H7 (cell line): Measurements from ENCODE around the gene NOL9. TPM values are rescaled to one million over a fixed set of nuclear protein-coding genes. Genes with fewer than 3 reads are reported as not detected.

ENCODE experiments used
- DNase-seq: peaks from one replicate; pipeline ENCODE4 v3.0.0; 2012
- H3K27me3 ChIP-seq: 2 replicates; pipeline ENCODE4 v1.6.0; 2011; ENCODE audit warnings: mild to moderate bottlenecking, low read length; ENCODE audit not compliant: control insufficient read depth, insufficient read depth
- H3K36me3 ChIP-seq: replicated peaks from 2 replicates; pipeline ENCODE4 v1.5.1; 2011; ENCODE audit warnings: low read length; ENCODE audit not compliant: control insufficient read depth, insufficient read depth
- H3K4me3 ChIP-seq: 2 replicates; pipeline ENCODE4 v1.5.1; 2011; ENCODE audit warnings: low read depth, mild to moderate bottlenecking, control low read depth, low read length, moderate library complexity; ENCODE audit not compliant: insufficient read depth
- total RNA-seq: library from RNA; depleted of rRNA; stranded (reverse); fragments of >200 nt; shearing (Covaris generic); gene quantifications from 2 replicates; pipeline ENCODE4 v1.2.3, GENCODE V29; 2014

NOL9 gene
- total RNA-seq, 1 experiment from 2014 or later: 32.7 TPM

DNA sequence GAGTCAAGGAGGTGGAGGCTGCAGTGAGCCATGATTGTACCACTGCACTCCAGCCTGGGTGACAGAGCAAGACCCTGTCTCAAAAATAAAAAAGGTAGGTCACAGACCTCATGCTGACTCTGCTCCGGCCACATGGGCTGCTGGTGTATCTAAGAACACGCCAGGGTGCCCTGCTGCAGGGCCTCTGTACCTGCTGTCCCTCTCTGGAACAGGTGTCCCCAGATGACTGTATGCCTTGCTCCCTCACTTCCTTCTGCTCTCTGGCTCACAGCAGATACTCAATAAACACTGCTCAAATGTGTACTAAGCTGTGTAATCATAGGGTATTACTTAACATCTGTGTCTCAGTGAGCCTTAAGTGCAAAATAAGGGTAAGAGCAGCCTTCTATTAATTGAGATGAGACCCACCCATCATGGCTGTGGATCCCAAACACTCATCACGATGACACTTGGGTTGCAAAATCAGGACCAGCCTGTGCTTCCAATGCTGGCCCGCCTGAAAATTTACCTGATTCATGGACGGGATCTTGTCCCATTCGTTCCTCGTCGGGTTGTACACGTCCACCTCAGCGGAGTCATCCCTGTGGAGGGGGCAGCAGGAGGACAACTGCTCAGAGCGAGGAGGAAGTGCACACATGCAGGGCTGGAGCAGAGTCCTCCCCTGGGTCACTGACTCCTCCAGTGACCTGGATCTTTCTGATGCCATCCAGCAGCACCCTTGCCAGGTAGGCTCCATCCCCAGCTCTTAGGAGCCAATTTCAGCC lies 40.8 kb upstream of the NOL9 start:
- peaks cover 33% of the 10 kb centered on the region for H3K36me3 ChIP-seq
- no peaks in the 10 kb centered on the region for H3K27me3 ChIP-seq
- DNase-seq: peak; percentile 26
- H3K4me3 ChIP-seq: no peak overlapping the region

DNA sequence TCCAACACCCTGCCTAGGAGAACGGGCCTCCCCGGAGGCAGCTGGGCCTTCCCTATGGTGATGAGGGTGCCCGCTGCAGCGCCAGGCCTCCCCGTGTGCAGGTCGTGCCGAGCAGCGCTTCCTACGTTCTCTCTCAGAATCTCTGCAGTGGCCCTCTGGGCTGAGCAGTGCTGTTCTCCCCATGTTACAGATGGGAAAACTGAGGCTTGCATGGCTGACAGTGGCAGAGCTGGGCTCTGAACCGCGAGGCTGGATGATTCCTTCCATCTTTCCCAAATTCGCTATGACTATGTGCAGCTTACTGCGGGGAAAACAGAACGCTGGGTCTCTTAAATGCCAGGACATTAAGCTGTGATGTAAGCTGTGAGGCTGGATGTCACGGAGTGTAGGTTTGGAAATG lies 39.5 kb upstream of the NOL9 start:
- no peaks in the 10 kb centered on the region for H3K27me3 ChIP-seq
- peaks cover 34% of the 10 kb centered on the region for H3K36me3 ChIP-seq
- no peak overlapping the region for H3K4me3 ChIP-seq
- DNase-seq: no peak

DNA sequence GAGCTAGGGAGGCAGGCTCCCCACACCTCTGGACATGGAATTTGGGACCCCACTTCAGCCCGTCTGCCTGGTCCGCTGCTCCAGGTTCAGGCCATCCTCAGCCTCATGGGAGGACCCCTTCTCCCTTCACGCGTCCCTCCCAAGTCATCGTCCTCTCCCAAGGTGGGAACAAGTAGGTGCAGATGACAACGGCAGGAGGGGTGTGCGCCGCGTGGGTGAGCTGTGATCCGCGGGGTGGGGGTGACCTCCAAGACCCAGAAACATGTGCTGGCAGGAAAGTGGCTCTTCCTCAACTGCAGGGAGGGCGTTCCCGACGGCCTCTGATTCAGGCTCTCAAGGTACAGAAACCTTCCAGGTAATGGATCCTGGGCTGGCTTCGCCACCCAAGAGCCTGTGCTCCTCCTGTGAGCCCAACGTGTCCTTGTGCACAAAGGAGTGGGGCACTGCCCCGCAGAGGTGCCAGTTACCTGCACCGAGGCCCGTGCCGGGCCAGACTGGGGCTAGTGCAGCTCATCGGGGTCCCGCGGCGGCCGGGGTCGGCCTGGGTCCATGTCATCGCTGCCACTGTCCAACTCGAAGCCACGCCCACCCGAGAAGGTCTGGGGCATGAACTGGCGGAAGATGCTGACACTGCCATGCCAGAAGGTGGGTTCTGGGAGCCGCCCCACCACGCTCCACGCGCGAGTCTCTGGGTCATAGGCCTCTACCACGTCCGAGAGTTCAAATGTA lies 38.7 kb upstream of the NOL9 start:
- H3K4me3 ChIP-seq: no peak overlapping the region
- peaks cover 34% of the 10 kb centered on the region for H3K36me3 ChIP-seq
- DNase-seq: peak; percentile 54
- no peaks in the 10 kb centered on the region for H3K27me3 ChIP-seq

DNA sequence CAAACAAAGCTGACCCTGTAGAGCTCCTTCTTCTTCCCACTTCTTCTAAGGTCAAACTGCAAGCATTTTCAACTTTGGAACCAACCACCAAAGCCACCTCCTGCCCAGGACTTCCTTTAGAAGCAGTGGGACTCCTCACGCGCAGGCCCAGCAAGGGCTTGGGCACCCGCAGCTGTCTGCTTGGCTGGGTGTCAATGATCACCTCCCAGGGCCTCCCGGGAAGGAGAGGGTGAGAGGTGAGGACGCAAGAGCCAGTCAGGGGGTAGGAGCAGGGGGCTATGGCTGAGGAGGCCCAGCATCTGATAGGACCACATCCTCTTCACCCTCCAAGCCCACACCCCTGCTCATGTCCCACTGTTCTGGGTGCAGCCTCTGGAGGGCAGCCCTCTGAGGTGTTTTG lies 38.1 kb upstream of the NOL9 start:
- H3K4me3 ChIP-seq: no peak overlapping the region
- no peaks in the 10 kb centered on the region for H3K27me3 ChIP-seq
- peaks cover 34% of the 10 kb centered on the region for H3K36me3 ChIP-seq
- no peak for DNase-seq

DNA sequence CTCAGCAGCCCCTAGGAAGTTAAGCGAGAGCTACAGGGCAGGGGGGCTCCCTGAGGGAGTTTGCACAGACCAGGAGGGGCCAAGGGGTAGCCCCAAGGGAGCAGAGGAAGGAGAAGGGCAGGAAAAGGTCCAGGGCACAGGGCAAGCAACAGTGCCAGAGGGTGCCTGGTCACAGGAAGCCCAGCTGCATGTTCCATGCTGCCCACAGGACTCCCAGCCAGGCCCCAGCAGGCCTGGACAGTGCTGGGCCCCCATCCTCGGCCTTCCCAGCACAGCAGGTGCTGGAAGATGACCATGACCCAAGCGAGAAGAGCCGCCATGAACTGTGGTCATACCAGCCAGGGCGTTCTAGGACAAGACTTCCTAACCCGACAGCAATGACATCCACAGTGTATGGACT lies 37.3 kb upstream of the NOL9 start:
- Histone ChIP-seq H3K36me3 (peaks cover 31% of the 10 kb centered on the region), H3K27me3 (no peaks in the 10 kb centered on the region), H3K4me3 (no peak overlapping the region)
- DNase-seq: no peak

DNA sequence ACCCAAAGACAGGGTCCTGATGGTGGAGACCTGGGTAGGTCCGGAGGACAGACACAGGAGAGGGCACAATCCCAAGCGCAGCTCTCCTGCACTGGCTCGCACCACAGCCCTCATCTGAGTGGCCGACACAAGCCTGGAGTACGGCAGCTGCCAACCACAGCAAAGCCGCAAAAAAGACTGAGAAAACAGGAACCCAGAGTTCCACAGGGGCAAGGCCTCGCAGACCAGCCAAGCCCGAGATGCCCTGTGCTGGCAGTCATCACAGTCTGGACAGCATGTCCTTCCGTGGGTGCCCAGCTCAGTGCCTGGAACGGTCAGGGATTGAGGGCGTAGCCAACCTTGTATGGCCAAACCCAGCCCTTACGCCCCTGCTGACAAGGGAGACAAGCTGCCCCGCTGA lies 36.9 kb upstream of the NOL9 start:
- Histone ChIP-seq H3K27me3 (no peaks in the 10 kb centered on the region), H3K4me3 (no peak overlapping the region), H3K36me3 (peaks cover 27% of the 10 kb centered on the region)
- no peak for DNase-seq

DNA sequence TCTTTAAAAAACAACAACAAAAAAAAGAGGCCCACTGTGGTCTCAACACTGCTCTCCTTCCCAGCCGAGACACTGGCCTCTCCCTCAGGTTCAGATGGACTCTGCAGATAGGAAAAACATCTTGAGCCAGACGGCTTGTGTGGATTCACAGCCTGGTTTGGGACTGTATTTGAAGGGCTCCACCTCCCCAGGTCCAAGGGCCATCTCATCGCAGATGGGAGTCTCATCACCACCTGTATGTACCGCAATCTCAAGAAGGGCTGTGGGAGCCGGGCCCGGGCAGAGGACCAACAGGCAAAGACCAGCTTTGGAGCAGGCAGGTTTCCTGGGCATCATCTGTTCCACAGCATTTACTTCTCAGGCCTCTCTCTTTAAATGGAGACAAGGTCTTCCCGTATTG lies 35.7 kb upstream of the NOL9 start:
- peaks cover 18% of the 10 kb centered on the region for H3K36me3 ChIP-seq
- DNase-seq: no peak
- H3K27me3 ChIP-seq: no peaks in the 10 kb centered on the region
- no peak overlapping the region for H3K4me3 ChIP-seq

DNA sequence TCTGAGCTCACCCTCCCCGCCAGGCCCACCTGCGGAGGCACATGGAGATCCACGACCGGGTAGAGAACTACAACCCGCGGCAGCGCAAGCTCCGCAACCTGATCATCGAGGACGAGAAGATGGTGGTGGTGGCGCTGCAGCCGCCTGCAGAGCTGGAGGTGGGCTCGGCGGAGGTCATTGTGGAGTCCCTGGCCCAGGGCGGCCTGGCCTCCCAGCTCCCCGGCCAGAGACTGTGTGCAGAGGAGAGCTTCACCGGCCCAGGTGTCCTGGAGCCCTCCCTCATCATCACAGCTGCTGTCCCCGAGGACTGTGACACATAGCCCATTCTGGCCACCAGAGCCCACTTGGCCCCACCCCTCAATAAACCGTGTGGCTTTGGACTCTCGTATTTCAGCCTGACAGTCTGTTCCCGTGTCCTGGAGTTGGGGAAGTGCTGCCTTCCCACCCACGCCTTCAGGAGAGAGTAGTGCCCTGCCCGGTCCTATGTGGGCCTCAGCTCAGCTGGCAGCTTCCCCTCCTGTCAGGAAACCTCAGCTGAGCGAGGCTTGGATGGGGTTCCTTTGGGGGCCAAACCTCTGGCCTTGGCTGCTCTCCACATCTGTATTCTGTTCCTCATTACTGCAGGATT lies 34.7 kb upstream of the NOL9 start:
- DNase-seq: peak; percentile 66
- H3K4me3 ChIP-seq: no peak overlapping the region
- peaks cover 14% of the 10 kb centered on the region for H3K36me3 ChIP-seq
- H3K27me3 ChIP-seq: no peaks in the 10 kb centered on the region

DNA sequence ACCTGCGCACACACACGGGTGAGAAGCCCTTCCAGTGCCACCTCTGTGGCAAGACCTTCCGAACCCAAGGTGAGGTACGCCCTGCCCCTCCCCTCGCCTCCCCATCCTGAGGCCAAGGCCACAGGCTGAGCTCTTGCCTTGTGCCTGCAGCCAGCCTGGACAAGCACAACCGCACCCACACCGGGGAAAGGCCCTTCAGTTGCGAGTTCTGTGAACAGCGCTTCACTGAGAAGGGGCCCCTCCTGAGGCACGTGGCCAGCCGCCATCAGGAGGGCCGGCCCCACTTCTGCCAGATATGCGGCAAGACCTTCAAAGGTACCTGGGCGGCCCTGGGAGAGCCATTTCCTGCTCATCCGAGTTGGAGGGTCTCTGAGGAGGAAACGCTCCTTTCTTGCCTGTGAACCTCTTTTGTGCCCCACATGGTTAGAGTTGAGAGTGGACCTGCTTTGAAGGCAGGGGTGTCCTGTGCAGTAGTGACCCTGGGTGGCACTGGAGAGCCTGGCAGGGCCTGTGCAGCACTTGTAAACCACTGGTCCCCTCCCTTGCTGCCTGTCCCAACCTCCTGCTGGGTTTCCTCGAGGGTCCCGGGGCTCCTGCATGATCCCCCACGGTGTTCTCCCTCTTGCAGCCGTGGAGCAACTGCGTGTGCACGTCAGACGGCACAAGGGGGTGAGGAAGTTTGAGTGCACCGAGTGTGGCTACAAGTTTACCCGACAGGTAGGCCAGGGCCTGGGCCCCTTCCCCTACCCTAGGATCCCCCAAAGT lies 34.0 kb upstream of the NOL9 start:
- H3K27me3 ChIP-seq: no peaks in the 10 kb centered on the region
- DNase-seq: peak; percentile 54
- H3K4me3 ChIP-seq: no peak overlapping the region
- H3K36me3 ChIP-seq: peaks cover 10% of the 10 kb centered on the region

DNA sequence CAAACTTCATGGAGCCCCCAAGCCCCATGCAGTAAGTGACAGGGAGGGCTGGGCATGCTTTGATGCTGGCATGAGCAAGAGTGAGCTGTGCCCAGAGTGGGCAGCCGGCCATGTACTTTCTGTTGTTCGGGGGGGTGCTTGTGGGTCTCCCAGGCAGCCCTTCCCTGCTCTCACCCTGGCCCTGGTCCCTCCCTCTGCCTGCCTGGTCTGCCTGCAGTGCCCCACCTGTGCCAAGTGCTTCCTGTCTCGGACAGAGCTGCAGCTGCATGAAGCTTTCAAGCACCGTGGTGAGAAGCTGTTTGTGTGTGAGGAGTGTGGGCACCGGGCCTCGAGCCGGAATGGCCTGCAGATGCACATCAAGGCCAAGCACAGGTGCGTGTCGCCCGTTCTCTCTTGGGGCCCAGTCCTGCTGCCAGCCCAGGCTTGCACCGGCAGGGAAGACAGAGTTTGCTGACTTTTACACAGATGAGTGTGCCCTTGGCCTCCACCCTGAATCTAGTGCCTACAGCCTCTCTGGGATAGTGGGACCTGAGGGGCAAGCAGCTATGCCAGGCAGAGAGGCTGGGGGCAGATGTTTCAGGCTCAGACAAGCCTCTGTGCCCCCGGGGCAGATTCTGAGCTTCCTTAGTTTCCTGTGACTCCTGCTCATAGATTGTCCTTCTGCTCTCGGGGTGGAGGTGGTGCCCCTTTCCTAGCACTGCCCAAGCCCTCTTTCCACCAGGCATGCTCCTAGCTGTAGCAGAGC lies 33.1 kb upstream of the NOL9 start:
- H3K27me3 ChIP-seq: no peaks in the 10 kb centered on the region
- H3K36me3 ChIP-seq: peaks cover 7% of the 10 kb centered on the region
- DNase-seq: peak; percentile 39
- H3K4me3 ChIP-seq: no peak overlapping the region

DNA sequence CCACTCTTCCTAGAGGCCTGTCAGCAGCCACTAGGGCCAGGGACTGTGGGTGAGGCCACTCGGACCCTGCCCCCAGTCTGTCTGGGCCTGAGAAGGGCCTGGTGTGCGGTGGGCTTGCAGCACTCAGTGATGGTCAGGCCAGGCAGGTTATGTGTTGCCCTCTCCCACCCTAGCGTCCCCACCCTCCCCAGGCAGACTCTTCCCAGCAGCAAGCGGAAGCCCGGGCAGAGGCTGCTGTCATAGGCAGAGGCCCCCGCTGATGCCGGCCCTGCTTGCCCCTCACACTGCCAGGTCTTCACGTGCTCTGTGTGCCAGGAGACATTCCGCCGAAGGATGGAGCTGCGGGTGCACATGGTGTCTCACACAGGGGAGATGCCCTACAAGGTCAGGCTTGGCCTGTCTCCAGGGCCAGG lies 32.1 kb upstream of the NOL9 start:
- DNase-seq: peak; percentile 46
- Histone ChIP-seq H3K36me3 (peaks cover 5% of the 10 kb centered on the region), H3K27me3 (no peaks in the 10 kb centered on the region), H3K4me3 (no peak overlapping the region)

DNA sequence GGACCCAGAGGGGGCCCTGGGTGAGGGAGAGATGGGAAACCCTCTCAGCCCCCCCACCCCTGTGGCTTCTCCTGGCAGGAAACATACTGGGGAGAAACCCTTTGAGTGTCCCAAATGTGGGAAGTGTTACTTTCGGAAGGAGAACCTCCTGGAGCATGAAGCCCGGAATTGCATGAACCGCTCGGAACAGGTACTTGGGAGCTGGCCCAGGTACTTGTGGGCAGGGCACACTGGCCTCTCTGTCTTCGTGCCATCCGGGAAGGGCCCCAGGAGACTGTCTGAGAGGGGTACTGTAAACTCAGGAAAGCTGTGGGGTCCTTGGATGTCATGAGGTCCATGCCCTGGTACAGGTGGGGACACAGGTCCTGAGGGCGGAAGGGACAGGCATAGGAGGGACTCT lies 31.5 kb upstream of the NOL9 start:
- no peak for DNase-seq
- Histone ChIP-seq H3K27me3 (no peaks in the 10 kb centered on the region), H3K36me3 (peaks cover 5% of the 10 kb centered on the region), H3K4me3 (no peak overlapping the region)

DNA sequence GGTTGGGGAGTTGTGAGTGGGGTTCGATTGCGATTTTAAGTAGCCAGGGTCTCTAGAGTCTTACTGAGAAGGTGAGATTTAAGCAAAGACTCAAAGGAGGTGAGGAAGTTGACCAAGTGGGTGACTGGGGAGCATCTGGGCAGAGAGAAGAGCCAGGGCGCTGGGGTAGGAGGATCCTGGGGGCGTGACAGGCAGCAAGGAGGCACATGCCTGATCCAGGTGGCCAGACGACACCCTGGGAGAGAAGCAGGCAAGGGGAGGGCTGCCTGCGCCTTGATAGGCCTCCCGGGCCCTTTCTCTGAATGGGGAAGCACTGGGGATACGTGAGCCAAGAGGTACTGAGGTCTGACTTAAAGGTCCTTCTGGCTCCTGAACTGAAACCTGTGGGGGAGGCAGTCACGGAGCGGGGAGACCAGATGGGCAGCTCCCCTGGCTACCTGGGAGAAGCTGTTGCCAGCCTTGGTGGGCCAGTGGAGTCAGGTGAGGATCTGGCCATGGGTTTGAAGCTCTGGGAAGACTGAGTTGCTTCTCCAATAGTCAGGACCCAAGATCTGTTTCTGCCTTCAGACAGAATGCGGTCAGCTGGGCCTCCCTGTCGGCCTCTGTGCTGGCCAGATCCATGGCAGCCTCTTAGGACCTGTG lies 30.9 kb upstream of the NOL9 start:
- Histone ChIP-seq H3K36me3 (peaks cover 5% of the 10 kb centered on the region), H3K4me3 (no peak overlapping the region), H3K27me3 (no peaks in the 10 kb centered on the region)
- DNase-seq: peak; percentile 61
